ENCODE data around the gene LRRC74B. TPM values are rescaled to one million over a fixed set of nuclear protein-coding genes. Genes with fewer than 3 reads are reported as not detected.
A peak's percentile ranks its signal among the peaks of the same experiment; 100 is the strongest.
"Not testable (repeated sequence)": the region's sequence is repeated elsewhere in the genome, so short reads cannot be mapped to it uniquely, and the experiment has no call there.

LRRC74B gene
- total RNA-seq, 1 experiment from 2014 or later = not detected

- not testable (repeated sequence) for H3K9me3 ChIP-seq, H3K4me3 ChIP-seq, DNase-seq, H3K27me3 ChIP-seq, H3K36me3 ChIP-seq
Observed at GRCh38 chr22:21061660-21062321, 16.0 kb downstream of the LRRC74B start.

GRCh38 chr22:21064425-21064824 lies 18.7 kb downstream of the LRRC74B start:
- not testable (repeated sequence) for H3K27me3 ChIP-seq, H3K9me3 ChIP-seq, H3K36me3 ChIP-seq, DNase-seq, H3K4me3 ChIP-seq

- Histone ChIP-seq H3K9me3 (no peaks in the 10 kb centered on the region), H3K4me3 (no peak overlapping the region), H3K36me3 (no peaks in the 10 kb centered on the region), H3K27me3 (no peaks in the 10 kb centered on the region)
- DNase-seq = no peak
Observed at GRCh38 chr22:21064917-21065864, 19.4 kb downstream of the LRRC74B start.

GRCh38 chr22:21067075-21067900 lies 21.5 kb downstream of the LRRC74B start:
- no peak overlapping the region for H3K4me3 ChIP-seq
- DNase-seq = no peak

GRCh38 chr22:21067901-21068680 lies 22.3 kb downstream of the LRRC74B start:
- no peaks in the 10 kb centered on the region for H3K36me3 ChIP-seq
- H3K27me3 ChIP-seq = no peaks in the 10 kb centered on the region
- no peaks in the 10 kb centered on the region for H3K9me3 ChIP-seq
- no peak for DNase-seq
- no peak overlapping the region for H3K4me3 ChIP-seq

More at GRCh38 chr22:21067075-21067900, 21.5 kb downstream of the LRRC74B start:
- no peaks in the 10 kb centered on the region for H3K36me3 ChIP-seq
- H3K27me3 ChIP-seq = no peaks in the 10 kb centered on the region
- no peaks in the 10 kb centered on the region for H3K9me3 ChIP-seq

GRCh38 chr22:21068681-21069276 lies 23.0 kb downstream of the LRRC74B start:
- H3K4me3 ChIP-seq = no peak overlapping the region
- no peaks in the 10 kb centered on the region for H3K27me3 ChIP-seq
- H3K36me3 ChIP-seq = no peaks in the 10 kb centered on the region
- DNase-seq = no peak
- H3K9me3 ChIP-seq = no peaks in the 10 kb centered on the region

GRCh38 chr22:21069375-21069774 lies 23.6 kb downstream of the LRRC74B start:
- DNase-seq = no peak
- Histone ChIP-seq H3K36me3 (no peaks in the 10 kb centered on the region), H3K9me3 (no peaks in the 10 kb centered on the region), H3K4me3 (no peak overlapping the region), H3K27me3 (no peaks in the 10 kb centered on the region)

GRCh38 chr22:21070690-21071615 lies 25.2 kb downstream of the LRRC74B start:
- Histone ChIP-seq H3K4me3 (no peak overlapping the region), H3K36me3 (no peaks in the 10 kb centered on the region), H3K27me3 (no peaks in the 10 kb centered on the region), H3K9me3 (no peaks in the 10 kb centered on the region)
- no peak for DNase-seq

GRCh38 chr22:21071796-21072195 lies 26.1 kb downstream of the LRRC74B start:
- H3K27me3 ChIP-seq, H3K36me3 ChIP-seq, DNase-seq, H3K4me3 ChIP-seq, H3K9me3 ChIP-seq: not testable (repeated sequence)

GRCh38 chr22:21073023-21073422 lies 27.3 kb downstream of the LRRC74B start:
- Histone ChIP-seq H3K4me3 (no peak overlapping the region), H3K36me3 (no peaks in the 10 kb centered on the region), H3K27me3 (no peaks in the 10 kb centered on the region), H3K9me3 (no peaks in the 10 kb centered on the region)
- no peak for DNase-seq

- Histone ChIP-seq H3K9me3 (no peaks in the 10 kb centered on the region), H3K4me3 (no peak overlapping the region), H3K36me3 (no peaks in the 10 kb centered on the region), H3K27me3 (no peaks in the 10 kb centered on the region)
- DNase-seq = no peak
Observed at GRCh38 chr22:21073482-21073881, 27.7 kb downstream of the LRRC74B start.

GRCh38 chr22:21074102-21074715 lies 28.5 kb downstream of the LRRC74B start:
- Histone ChIP-seq H3K4me3 (no peak overlapping the region), H3K9me3 (no peaks in the 10 kb centered on the region), H3K27me3 (no peaks in the 10 kb centered on the region), H3K36me3 (no peaks in the 10 kb centered on the region)
- peak; percentile 92 for DNase-seq

- H3K36me3 ChIP-seq = no peaks in the 10 kb centered on the region
- no peaks in the 10 kb centered on the region for H3K9me3 ChIP-seq
Observed at GRCh38 chr22:21075516-21076138, 29.9 kb downstream of the LRRC74B start.

GRCh38 chr22:21076912-21077625 lies 31.3 kb downstream of the LRRC74B start:
- Histone ChIP-seq H3K36me3 (no peaks in the 10 kb centered on the region), H3K4me3 (no peak overlapping the region), H3K9me3 (no peaks in the 10 kb centered on the region), H3K27me3 (no peaks in the 10 kb centered on the region)
- no peak for DNase-seq

More at GRCh38 chr22:21075516-21076138, 29.9 kb downstream of the LRRC74B start:
- Histone ChIP-seq H3K27me3 (no peaks in the 10 kb centered on the region), H3K4me3 (no peak overlapping the region)
- no peak for DNase-seq

All from MG63 (cell line).